Measurements from ENCODE around the gene GDPD4.

DNA sequence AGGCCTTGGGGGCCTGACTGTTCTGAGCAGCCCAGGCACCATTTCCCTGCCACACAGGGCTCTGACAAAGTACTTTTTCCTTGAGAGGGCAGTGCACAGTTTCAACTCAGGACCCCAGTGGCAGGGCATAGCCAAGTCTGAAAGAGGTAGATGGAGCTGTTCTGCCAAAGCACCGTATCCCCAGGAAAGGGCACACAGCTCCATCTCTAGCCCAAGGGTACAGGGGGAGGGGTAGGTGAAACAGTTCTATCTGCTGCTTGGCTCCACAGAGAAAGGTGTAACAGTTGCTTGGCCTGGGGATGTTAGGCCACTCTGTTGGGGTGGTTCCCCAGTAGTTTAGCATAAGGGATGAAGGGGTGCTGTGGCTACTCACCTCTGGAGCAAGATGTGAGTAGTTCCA, 47.8 kb downstream of the GDPD4 start:
- TF ChIP-seq, protein P1, sequence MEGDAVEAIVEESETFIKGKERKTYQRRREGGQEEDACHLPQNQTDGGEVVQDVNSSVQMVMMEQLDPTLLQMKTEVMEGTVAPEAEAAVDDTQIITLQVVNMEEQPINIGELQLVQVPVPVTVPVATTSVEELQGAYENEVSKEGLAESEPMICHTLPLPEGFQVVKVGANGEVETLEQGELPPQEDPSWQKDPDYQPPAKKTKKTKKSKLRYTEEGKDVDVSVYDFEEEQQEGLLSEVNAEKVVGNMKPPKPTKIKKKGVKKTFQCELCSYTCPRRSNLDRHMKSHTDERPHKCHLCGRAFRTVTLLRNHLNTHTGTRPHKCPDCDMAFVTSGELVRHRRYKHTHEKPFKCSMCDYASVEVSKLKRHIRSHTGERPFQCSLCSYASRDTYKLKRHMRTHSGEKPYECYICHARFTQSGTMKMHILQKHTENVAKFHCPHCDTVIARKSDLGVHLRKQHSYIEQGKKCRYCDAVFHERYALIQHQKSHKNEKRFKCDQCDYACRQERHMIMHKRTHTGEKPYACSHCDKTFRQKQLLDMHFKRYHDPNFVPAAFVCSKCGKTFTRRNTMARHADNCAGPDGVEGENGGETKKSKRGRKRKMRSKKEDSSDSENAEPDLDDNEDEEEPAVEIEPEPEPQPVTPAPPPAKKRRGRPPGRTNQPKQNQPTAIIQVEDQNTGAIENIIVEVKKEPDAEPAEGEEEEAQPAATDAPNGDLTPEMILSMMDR (IDR thresholded peaks at IDR 0.05) = no peak
- no peak for TF ChIP-seq POLR2A (IDR thresholded peaks at IDR 0.05)
- no peak for TF ChIP-seq EP300 (IDR thresholded peaks at IDR 0.05)
- TF ChIP-seq POLR2AphosphoS5 (IDR thresholded peaks at IDR 0.05) = no peak

Data from upper lobe of left lung (tissue), 4 donors.